Measurements from ENCODE around the gene ANKRD13B.

ANKRD13B gene

DNA sequence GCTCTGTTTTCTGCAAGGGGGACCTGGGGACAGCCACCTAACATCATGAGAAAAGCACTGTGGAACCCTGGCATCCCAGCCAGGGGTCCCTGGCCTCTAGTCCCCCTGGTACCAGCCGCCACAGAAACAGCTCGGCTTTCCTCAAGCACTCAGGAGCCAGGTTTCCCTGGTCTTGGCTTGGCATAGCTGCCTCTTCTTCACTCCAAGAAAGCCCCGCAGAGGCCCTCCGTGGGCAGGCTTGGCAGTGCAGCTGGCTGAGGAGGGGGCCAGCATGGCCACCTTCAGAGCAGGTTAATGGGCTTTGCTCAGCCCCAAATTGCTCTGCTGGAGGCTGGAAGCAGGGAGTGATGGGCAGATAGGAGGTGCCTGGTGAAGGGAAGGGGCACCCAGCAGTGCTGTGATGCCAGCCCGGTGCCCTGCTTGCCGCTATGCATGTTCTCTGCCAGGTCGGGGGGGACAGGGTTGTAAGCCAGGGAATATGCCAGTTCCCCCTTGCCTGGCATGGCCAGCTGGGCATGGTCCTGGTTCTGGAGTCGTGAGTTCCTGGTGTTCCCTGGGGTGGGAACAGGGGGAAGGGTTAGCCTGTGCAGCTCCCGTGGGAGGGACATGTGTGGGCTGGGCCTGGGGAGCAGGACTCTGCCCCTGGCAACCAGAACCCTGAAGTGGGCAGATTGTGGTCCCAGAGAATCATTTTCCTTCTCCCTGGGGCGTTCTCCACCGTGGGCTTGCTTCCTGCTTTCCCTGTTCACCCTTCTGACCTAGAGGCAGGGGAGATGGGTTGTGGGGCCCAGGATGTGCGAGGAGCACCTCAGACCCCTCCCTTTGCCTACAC lies 3.2 kb downstream of the ANKRD13B start:
- no peak for DNase-seq

DNA sequence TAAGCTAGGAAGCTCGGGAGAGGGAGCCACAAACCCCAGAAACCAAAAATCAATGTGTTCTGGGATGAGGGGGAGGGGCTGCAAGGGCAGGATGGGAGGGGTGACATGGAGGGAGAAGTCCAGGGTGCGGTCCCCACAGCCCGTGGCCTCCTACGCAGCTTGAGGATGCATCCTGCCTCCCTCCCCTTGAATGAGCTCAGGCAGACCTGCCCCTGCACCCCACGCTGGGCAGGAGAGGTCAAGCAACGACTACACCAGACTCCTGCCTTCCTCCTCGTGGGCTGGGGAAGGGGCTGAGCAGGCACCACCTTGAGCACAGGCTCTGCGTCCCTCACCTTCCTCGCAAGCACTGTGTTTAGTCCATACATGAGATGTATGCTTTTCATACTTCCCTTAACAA lies 3.9 kb downstream of the ANKRD13B start:
- no peak for DNase-seq

DNA sequence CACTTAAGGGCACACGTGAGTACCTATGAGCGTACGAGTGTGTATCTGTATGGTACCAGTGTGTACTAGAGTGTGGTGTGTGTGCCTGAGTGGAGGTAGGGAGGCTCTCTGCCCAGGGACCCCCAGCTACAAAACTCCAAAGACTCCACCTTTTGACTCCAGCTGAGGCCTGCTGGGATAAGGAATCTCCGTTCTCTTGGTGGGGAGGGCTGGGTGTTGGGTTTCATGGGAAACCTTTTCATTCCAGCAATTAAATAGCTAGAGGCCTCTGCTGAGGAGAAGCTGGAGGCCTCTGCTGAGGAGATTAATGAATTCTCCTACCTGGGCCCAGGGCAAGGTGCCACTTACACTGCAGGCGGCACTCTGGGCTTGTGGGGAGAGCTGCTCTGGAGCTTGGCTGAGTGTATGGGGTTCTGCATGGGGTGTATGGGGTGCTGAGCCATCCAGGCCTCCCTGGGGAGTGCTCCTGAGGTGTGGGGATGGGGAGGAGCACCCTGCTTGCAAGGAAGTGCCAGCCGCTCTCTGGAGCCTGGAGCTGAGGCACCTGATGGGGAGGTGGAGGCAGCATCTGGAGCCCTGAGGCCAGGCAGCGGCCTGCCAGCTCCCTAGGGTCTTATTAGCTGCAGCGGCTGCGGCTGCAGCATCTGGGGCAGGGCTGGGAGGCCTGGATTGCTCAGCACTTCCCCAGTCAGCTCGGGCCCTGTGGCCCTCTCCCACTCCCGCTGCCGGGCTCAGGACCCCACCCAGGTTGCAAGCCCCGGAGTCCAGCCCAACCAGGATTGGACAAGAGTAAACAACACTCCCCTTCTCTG lies 4.6 kb downstream of the ANKRD13B start:
- DNase-seq, result no peak

DNA sequence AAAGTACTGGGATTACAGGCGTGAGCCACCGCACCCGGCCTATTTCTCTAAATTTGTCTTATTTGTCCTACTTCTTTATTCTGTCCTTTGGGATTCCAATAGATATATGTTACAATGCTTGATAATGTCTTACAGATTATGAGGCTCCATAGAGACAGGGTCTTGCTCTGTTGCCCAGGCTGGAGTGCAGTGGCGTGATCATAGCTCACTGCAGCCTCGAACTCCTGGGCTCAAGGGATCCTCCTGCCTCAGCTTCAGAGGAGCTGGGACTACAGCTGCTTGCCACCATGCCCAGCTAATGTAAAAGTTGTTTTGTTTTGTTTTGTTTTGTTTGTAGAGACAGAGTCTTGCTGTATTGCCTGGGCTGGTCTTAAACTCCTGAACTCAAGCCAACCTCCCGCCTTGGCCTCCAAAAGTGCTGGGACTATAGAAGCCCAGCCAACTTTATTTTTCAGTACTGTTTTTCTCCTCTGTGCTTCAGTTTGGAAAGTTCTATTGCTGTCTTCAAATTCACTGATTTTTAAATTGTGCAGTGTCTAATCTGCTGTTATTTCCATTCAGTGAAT lies 10.3 kb downstream of the ANKRD13B start:
- DNase-seq, result no peak

DNA sequence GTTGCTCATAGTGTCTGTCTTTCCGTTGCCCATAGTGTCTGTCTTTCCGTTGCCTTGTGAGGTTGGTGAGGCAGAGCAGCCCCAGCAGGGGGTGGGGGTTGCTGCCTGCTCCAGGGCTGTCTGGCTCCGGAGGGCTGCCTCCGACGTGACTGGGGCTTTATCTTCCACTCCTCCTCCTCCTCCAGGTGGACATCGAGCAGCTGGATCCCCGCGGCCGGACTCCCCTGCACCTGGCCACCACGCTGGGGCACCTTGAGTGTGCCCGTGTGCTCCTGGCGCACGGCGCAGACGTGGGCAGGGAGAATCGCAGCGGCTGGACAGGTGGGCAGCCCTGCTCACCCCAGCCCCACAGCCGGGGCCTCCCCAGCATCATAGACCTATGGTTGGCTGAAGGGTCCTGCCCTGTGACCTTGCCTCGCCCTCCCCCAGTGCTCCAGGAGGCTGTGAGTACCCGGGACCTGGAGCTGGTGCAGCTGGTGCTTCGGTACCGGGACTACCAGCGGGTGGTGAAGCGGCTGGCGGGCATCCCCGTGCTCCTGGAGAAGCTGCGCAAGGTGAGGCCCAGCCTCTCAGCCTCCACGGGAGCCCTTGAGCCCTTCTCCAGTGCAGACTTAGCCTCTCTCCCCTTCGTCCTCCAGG lies 14.7 kb downstream of the ANKRD13B start:
- DNase-seq, result no peak

DNA sequence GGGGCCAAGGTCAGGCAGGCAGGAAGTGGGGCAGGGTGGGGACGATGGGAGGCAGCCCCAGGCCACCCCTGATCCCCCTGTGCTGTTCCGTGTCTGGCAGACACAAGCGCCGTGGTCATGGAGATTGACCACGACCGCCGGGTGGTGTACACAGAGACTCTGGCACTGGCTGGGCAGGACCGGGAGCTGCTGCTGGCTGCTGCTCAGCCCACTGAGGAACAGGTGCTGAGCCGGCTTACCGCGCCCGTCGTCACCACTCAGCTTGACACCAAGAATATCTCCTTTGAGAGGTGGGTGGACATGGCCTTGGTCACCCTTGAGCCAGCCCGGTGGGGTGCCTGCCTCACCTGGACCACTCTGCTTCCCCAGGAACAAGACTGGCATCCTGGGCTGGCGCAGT lies 16.1 kb downstream of the ANKRD13B start:
- DNase-seq, result no peak

DNA sequence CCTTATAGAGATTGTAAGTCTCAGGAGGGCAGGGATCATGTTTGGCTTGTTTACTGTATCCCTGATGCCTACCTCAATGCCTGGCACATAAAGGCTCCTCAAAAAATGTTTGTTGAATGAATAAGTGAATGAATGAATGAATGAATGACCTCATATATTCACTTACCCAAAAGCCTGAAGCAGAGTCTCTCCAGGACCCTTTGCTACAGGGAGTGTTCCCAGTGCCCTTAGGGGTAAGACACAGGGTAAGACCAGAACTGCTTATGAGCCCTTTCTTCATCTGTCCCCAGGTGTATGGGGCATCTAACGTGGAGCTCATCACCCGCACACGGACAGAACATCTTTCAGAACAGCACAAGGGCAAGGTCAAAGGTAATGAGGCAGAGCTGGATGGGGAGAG lies 17.5 kb downstream of the ANKRD13B start:
- DNase-seq, result no peak

DNA sequence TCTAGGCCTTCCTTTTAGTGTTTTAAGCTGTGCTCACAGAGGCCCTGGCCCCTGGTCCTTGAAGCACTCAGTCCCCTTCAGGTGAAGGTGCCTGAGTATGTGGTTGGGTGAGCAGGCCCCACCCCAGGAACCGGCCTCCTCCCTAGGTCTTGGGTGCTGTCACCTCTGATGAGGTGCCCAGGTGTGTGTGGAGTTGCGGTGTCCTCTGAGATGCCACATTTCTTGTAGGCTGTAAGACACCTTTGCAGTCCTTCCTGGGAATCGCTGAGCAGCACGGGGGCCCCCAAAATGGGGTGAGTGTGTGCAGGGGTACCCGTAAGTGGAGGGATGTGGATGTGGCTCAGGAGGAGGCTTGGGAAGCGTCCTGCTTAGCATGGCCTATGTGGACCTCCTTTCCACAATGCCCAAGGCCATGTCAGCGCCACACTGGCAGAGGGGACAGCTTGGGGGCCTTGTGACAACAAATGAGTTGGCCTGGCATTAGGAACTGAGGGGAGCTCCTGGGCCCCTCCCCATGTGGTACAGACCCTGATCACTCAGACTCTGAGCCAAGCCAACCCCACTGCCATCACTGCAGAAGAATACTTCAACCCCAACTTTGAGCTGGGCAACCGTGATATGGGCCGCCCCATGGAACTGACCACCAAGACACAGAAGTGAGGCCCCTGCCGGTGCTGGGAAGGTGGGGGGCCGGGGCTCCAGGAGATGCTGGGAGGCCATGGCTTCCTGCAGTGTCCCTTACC lies 18.6 kb downstream of the ANKRD13B start:
- no peak for DNase-seq

DNA sequence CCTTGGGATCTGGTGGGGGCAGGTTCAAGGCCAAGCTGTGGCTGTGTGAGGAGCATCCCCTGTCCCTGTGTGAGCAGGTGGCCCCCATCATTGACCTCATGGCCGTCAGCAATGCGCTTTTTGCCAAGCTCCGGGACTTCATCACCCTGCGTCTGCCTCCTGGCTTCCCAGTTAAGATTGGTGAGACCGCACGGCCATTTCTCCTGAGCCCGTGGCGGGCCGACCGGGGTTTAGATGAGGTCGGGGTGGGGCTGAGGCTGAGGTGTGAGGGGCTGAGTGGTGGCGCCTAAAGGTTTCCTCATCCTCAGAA lies 19.1 kb downstream of the ANKRD13B start:
- DNase-seq, result no peak

DNA sequence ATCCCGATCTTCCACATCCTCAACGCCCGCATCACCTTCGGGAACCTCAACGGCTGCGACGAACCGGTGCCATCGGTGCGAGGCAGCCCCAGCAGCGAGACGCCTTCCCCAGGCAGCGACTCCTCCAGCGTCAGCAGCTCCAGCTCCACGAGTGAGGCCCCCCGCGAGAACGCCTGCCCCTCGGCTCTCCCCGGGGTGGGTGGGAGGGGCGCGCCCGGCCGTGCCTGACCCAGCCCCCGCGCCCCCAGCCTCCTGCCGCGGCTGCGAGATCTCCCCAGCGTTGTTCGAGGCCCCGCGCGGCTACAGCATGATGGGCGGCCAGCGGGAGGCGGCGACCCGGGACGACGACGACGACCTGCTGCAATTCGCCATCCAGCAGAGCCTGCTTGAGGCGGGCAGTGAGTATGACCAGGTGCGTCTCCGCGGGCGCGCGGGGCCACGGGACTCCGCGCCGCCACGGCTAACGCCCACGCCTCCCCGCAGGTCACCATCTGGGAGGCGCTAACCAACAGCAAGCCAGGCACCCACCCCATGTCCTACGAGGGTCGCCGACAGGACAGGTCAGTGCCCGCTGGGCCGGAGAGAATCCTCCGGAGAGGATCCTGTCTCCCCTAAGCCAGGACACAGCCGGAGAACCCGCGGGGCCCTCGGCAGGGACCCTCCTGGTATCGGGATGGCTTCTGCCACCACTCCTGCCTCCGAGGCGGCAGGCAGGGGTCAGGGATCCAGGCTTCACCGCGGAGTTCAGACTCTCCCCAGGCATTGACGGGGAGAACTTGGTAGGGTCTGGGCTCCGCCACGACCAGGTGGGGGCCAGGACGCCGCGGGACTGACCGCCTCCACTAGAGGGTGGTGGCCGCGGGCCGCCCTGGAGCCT lies 19.7 kb downstream of the ANKRD13B start:
- no peak for DNase-seq

DNA sequence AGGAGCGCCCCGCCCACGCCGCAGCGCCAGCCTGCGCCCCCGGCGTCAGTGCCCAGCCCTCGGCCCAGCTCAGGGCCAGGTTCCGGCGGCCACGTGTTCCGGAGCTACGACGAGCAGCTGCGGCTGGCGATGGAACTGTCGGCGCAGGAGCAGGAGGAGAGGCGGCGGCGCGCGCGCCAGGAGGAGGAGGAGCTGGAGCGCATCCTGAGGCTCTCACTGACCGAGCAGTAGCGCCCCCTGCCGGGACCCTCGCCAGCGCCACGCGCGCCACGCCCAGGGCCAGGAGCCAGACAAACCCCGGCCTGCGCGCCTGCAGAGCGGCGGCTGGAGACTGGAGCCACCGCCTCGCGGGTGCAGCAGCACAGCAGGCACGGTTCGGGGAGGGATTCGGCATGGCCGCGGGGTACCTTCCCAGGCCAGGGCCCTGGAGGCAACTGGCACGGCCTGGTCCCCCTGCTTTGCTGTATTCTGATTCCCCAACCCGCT lies 20.5 kb downstream of the ANKRD13B start:
- peak; percentile 98 for DNase-seq

DNA sequence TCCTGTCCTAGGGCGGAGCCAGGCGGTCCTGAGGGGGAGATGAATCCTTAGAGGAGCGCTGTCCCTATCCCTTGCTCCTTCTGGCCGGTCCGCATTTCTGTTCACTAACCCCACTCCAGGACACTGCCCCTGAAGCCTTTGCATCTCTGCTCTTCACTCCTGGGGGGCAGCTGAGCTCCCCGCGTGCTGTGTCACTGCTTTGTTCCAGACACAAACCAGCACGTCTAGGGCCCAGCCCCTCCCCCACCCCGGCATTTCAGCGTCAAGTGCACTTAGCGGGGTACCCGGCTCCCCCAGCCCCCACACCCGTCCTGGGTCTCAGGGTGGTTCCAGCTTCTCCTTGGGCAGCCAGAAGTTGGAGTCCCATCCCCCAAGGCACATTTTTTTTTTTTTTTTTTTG lies 20.9 kb downstream of the ANKRD13B start:
- no peak for DNase-seq

DNA sequence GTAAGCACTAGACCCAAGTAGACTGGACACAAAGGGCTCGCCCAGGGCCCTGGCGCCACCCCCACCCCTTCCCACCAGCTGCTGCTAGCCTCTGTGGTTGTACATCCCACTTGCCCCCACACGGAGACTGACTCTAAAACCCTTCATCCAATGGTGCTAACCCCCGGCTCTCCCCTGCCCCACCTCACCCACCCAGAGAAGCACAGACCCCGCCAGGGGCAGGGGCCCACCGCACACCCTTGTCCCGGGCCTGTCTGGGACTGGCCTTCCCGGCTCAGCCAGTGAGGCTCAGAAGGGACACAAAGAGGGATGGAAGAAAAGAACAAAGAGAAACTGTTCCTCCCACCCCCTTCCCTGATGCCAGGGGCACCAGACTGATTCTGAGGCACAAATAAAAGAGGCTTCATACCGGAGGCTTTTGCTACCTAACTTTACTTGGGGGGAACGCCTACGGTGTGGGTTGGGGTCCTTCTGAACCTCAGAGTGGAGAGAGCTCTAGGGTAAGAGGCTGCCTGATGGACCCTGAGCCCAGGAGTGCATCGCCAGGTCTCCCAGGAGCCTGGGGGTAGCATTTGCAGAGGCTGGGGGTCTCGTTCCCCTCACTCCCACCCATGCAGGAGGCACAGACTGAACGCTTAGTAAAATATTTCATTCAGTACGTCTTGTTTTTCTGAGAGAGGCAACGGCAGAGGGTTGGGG lies 21.6 kb downstream of the ANKRD13B start:
- no peak for DNase-seq

DNA sequence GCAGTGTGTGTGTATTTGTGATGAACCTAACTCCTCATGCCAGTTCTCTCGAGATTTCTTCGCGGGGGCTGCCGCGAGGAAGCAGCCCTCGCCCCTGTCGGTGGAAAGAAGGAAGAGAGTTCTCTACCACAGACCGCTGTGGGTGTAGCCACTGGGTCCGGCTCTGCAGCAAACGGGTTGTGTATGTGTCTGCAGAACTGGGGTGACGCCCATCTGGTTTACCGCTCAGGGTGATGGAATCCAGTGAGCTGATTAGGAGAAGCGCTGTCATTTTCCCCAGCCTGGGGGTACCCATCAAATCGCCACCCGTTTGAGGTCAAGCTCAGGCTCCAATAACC lies 22.1 kb downstream of the ANKRD13B start:
- peak; percentile 72 for DNase-seq

DNA sequence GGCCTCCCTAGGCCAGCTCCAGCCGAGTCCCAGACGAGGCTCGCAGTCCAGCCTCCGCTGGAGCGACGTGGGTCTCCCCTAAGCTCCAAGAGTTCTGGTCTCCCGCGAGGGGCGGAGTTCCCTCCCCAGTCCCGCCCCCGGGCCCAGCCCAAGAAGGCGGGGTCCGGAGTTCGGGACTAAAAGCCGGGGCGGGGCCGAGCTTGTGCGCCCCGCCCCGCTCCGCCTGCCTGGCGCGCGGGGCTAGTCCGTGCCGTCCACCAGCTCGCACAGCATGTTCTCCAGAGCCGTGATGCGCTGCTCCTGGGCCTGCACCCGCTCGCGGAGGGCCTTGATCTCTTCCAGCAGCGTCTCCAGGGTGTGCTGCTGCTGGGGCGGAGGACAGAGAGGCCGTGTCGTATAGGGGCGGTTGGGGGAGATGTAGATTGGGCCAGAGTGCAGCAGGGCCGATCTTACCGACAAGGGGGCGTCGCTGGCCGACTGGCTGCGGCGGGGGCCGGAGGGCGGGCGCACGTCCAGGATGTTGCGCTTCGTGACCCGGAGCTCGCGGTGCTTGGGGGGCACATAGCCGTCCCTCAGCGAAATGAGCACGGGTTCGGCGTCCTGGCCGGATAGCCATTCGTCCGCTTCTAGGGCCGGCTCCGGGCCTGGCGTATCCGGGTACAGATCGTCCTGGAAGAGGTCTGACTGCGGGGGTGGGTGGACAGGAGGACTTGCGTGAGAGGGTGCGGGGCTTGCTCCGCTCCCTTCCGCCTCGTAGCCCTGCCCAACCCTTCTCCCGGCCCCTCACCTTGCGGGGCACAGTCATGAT lies 22.8 kb downstream of the ANKRD13B start:
- peak; percentile 91 for DNase-seq

DNA sequence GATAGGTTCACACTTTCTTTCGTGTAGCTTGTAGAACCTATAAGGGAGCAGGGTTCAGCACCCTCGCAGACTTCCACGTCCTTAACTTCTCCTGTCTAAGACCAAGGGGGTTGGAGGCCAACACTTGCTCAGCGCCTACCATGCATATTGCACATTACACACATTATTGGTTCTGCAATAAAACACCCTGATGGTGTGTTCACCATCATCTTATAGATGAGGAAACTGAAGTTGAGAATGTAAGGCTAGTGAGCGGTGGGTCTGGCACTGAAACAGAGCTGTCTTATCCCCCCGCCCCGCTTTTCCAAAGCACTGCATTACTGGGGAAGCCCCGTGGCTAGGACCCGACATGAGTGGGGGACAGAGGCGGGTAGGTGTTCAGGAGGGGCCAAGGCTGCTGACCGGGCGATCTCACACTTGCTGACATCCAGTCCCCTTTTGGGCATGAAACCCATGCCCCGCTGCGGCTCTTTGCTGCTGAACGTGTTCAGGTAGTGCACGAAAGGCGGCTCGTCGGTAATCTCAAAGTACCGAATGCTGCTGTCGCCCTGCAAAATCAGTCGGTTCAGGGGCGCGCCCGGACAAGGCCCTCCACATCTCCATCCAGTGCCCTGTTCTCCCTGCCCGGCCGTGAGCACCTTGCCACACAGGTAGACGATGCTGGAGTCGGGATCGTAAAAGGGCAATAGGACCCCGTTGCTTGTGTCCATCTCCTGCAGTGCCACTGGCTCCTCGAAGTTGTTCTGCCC lies 23.5 kb downstream of the ANKRD13B start:
- DNase-seq, result peak; percentile 26

DNA sequence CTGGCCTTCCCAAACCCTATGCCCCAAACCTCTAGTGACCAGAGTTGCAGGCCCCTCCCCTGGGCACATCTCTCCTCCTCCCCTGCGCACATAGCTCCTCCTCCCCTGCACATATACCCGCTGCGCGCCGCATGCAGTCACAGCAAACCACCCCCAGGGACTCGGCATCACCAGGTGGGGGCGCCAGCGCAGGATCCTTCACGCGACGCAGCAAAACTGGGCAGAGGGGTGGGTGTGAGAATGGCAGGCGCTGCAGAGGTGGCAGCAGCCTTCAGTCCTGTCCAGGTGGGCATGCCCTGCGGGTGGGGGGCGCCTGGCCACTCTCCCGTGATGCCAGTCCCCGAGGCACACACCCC lies 24.2 kb downstream of the ANKRD13B start:
- peak; percentile 97 for DNase-seq

DNA sequence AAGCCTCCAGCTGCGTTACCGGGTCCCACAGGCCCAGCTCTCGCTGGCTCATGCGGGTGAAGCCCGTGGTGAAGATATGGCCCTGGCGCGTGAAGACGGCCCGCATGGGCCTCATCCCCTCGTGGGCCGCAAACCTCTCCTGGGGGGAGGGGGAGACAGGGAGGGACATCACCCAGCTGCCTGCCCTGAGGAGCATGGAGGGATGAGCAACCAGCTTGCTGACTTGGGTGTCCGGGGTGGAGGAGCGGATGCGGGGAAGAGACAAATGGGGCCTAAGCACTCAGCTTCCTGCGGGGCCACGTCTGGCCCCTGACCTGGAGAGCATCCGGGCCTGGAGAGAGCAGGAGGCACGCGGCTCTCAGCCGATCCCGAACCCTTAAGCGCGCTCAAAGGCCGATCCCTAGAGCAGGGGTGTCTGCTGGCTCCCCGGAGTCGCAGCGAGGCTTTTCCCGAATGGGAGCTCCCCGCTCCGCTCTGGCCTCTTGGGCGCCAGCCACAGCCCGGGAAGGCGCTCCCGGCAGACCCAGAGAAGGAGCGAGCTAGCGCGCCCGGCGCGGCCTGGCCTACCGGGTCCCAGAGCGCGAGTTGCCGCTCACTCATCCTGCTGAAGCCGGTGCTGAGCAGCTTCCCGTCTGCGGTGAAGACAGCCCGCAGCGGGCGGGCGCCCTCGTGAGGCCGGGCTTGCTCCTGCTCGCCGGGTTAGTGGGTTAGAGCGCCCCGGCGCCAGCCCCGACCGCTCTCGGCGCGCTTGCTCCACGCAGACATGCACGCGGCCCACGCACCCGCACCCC lies 24.7 kb downstream of the ANKRD13B start:
- peak; percentile 95 for DNase-seq

Data from activated CD4-positive, alpha-beta T cell treated with anti-CD3 and anti-CD28 coated beads, Interleukin-2, Interleukin-6, amounts not matched to agents 100 ng/mL and 50 ng/mL, durations not matched to agents 16 hours and 8 hours (primary cell).